ENCODE results near the gene DNAJB12. TPM values are rescaled to one million over a fixed set of nuclear protein-coding genes. Genes with fewer than 3 reads are reported as not detected.

Gene DNAJB12
- total and polyA plus RNA-seq, 10 of the 15 experiments (the other 5 are each of a cell fraction or from before 2014, with no cell fraction given) = 4.6 to 31.6 (median 18.8) TPM

DNA sequence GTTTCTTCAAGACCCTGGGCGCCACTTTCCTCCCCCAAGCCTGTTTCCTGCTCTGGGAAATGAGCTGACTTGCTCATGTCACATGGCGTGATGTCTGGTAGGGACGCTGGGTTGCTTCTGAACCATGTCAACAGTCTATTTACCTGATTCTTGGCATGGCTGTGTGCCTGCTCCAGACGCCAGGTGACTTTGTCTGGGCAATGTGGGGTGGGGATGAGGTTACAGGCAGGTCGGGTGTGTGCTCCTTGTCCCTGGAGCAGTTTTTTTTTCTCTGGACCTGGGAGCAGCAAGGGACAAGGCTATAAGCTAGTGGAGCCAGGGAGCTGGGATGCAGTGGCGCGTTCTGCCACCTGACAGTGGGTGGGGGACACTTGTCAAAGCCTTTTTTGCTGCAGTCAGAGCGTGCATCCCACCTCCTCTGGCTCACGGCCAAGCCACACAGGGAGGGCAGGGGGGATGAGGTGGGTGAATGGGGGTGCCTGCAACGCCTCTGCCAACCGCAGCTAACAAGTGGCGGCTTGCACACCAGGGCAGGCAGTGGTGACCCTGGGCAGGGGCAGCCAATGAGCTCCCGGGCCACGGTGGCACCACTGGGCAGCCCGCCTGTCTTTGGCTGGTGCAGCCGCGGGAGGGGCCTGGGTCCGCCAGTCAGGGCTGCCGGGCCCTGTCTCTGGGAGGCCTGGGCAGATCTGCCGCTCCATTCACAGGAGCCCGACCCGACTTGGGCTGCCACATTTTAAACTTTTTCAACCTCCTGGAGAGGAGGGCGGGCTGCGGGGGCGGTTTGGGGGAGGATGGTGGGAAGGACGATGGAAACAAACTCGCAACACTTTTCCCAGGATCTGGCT is 22.9 kb downstream of the DNAJB12 start (continued):
- TF ChIP-seq, protein P1, sequence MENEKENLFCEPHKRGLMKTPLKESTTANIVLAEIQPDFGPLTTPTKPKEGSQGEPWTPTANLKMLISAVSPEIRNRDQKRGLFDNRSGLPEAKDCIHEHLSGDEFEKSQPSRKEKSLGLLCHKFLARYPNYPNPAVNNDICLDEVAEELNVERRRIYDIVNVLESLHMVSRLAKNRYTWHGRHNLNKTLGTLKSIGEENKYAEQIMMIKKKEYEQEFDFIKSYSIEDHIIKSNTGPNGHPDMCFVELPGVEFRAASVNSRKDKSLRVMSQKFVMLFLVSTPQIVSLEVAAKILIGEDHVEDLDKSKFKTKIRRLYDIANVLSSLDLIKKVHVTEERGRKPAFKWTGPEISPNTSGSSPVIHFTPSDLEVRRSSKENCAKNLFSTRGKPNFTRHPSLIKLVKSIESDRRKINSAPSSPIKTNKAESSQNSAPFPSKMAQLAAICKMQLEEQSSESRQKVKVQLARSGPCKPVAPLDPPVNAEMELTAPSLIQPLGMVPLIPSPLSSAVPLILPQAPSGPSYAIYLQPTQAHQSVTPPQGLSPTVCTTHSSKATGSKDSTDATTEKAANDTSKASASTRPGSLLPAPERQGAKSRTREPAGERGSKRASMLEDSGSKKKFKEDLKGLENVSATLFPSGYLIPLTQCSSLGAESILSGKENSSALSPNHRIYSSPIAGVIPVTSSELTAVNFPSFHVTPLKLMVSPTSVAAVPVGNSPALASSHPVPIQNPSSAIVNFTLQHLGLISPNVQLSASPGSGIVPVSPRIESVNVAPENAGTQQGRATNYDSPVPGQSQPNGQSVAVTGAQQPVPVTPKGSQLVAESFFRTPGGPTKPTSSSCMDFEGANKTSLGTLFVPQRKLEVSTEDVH (IDR thresholded peaks at IDR 0.05; ENCODE audit: low read depth, partially characterized antibody) = no peak
- peak; percentile 58 for TF ChIP-seq SKIL (IDR thresholded peaks at IDR 0.05; ENCODE audit: low read depth, poor library complexity, severe bottlenecking)
- no peak for TF ChIP-seq YBX1 (IDR thresholded peaks at IDR 0.05)
- no peak for TF ChIP-seq EZH2 (IDR thresholded peaks at IDR 0.05; ENCODE audit: borderline replicate concordance, control insufficient read depth, low read depth, low read length)
- TF ChIP-seq USF1 (IDR thresholded peaks at IDR 0.05; ENCODE audit: borderline replicate concordance, extremely low read length, insufficient read depth, low read depth, low read length) = no peak
- TF ChIP-seq NFYB (IDR thresholded peaks at IDR 0.05; ENCODE audit: insufficient read depth, low read depth, low read length) = peak; percentile 81
- TF ChIP-seq MTA2 (IDR thresholded peaks at IDR 0.05; ENCODE audit: low read depth) = peak; percentile 59; the same call in 1 of the 2 replicates
- peak; percentile 54 for TF ChIP-seq MEF2B (IDR thresholded peaks at IDR 0.05; ENCODE audit: partially characterized antibody, poor library complexity, severe bottlenecking)
- TF ChIP-seq RUNX3 (IDR thresholded peaks at IDR 0.05; ENCODE audit: low read length) = no peak
- TF ChIP-seq, protein P2, sequence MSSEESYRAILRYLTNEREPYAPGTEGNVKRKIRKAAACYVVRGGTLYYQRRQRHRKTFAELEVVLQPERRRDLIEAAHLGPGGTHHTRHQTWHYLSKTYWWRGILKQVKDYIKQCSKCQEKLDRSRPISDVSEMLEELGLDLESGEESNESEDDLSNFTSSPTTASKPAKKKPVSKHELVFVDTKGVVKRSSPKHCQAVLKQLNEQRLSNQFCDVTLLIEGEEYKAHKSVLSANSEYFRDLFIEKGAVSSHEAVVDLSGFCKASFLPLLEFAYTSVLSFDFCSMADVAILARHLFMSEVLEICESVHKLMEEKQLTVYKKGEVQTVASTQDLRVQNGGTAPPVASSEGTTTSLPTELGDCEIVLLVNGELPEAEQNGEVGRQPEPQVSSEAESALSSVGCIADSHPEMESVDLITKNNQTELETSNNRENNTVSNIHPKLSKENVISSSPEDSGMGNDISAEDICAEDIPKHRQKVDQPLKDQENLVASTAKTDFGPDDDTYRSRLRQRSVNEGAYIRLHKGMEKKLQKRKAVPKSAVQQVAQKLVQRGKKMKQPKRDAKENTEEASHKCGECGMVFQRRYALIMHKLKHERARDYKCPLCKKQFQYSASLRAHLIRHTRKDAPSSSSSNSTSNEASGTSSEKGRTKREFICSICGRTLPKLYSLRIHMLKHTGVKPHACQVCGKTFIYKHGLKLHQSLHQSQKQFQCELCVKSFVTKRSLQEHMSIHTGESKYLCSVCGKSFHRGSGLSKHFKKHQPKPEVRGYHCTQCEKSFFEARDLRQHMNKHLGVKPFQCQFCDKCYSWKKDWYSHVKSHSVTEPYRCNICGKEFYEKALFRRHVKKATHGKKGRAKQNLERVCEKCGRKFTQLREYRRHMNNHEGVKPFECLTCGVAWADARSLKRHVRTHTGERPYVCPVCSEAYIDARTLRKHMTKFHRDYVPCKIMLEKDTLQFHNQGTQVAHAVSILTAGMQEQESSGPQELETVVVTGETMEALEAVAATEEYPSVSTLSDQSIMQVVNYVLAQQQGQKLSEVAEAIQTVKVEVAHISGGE (CRISPR knock-in tag; IDR thresholded peaks at IDR 0.05) = no peak
- TF ChIP-seq NBN (IDR thresholded peaks at IDR 0.05) = peak; percentile 63
- TF ChIP-seq MXI1 (IDR thresholded peaks at IDR 0.05; ENCODE audit: low read depth, low read length) = peak; percentile 35; the same call in 1 of the 2 replicates
- no peak for TF ChIP-seq LARP7 (IDR thresholded peaks at IDR 0.05)
- TF ChIP-seq SP1 (IDR thresholded peaks at IDR 0.05; ENCODE audit: low read depth, low read length) = peak; percentile 64
- TF ChIP-seq, protein P3, sequence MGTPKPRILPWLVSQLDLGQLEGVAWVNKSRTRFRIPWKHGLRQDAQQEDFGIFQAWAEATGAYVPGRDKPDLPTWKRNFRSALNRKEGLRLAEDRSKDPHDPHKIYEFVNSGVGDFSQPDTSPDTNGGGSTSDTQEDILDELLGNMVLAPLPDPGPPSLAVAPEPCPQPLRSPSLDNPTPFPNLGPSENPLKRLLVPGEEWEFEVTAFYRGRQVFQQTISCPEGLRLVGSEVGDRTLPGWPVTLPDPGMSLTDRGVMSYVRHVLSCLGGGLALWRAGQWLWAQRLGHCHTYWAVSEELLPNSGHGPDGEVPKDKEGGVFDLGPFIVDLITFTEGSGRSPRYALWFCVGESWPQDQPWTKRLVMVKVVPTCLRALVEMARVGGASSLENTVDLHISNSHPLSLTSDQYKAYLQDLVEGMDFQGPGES (IDR thresholded peaks at IDR 0.05) = peak; percentile 66
- TF ChIP-seq TAF1 (IDR thresholded peaks at IDR 0.05; ENCODE audit: borderline replicate concordance, low read depth, low read length) = no peak

Measured in GM12878 (cell line).